SK-N-SH (cell line): ENCODE measurements around the gene SH3BP4. TPM values are rescaled to one million over a fixed set of nuclear protein-coding genes. Genes with fewer than 3 reads are reported as not detected.
"Not testable (repeated sequence)": the region's sequence is repeated elsewhere in the genome, so short reads cannot be mapped to it uniquely, and the experiment has no call there.

ENCODE experiments used
- CTCF ChIA-PET: fragments of 300-600, 350-600 bp; formaldehyde crosslinking; extraction: SDS; loops from one replicate; lab custom pipeline; 2021; lab: Yijun Ruan, JAX
- POLR2A ChIA-PET: fragments of 350-600 bp; sonication (Branson Sonifier 250); formaldehyde crosslinking; extraction: SDS; loops from one replicate; lab custom pipeline; 2020; ENCODE audit warnings: antibody characterized with exemption, inconsistent platforms; lab: Yijun Ruan, JAX
- DNase-seq: peaks from one replicate; pipeline ENCODE4 v3.0.0; 2012
- H2AFZ ChIP-seq: fragments of 200-600 bp; sonication (generic); 2 replicates; pipeline ENCODE4 v1.8.1; 2016; ENCODE audit warnings: antibody characterized with exemption, mild to moderate bottlenecking, low read depth
- H3F3A ChIP-seq: fragments of 200-600 bp; sonication (generic); replicated peaks from 2 replicates; pipeline ENCODE3; 2016; ENCODE audit warnings: antibody characterized with exemption, mild to moderate bottlenecking; ENCODE audit not compliant: insufficient read depth
- H3K27ac ChIP-seq, 2 experiments: fragments of 200-500 bp in 1 of 2; fragments of 200-600 bp in 1 of 2; sonication (Bioruptor generic) in 1 of 2; sonication (generic), shearing (Covaris generic) in 1 of 2; 2 replicates each; pipeline versions ENCODE4 v1.5.1 to v1.6.1; 2014 to 2016; ENCODE audit warnings: low read depth in 2 of 2, inconsistent platforms in 1 of 2, low read length in 1 of 2, mild to moderate bottlenecking in 1 of 2, mixed read lengths in 1 of 2
- H3K27me3 ChIP-seq: fragments of 200-600 bp; sonication (generic), shearing (Covaris generic); 2 replicates; pipeline ENCODE4 v1.6.1; 2016; ENCODE audit warnings: mixed run types; ENCODE audit not compliant: insufficient read depth
- H3K36me3 ChIP-seq, 2 experiments: fragments of 200-500 bp in 1 of 2; fragments of 200-600 bp in 1 of 2; sonication (Bioruptor generic) in 1 of 2; sonication (generic) in 1 of 2; replicated peaks in 1 of 2; 2 replicates each; pipeline versions ENCODE3 to v1.5.1; 2014 to 2016; ENCODE audit warnings: low read length in 1 of 2, mild to moderate bottlenecking in 1 of 2; ENCODE audit not compliant: insufficient read depth in 2 of 2, control insufficient read depth in 1 of 2
- H3K4me1 ChIP-seq, 2 experiments: fragments of 200-500 bp in 1 of 2; fragments of 200-600 bp in 1 of 2; sonication (Bioruptor generic) in 1 of 2; sonication (generic), shearing (Covaris generic) in 1 of 2; 2 replicates each; pipeline versions ENCODE4 v1.5.1 to v1.6.1; 2014 to 2016; ENCODE audit warnings: low read depth in 1 of 2, low read length in 1 of 2, mixed run types in 1 of 2; ENCODE audit not compliant: insufficient read depth in 2 of 2, control insufficient read depth in 1 of 2
- H3K4me2 ChIP-seq: fragments of 200-600 bp; sonication (generic), shearing (Covaris generic); 2 replicates; pipeline ENCODE4 v1.6.1; 2017; ENCODE audit warnings: mixed run types
- H3K4me3 ChIP-seq, 2 experiments: fragments of 200-500 bp in 1 of 2; fragments of 200-600 bp in 1 of 2; sonication (Bioruptor generic) in 1 of 2; sonication (generic), shearing (Covaris generic) in 1 of 2; 2 replicates each; pipeline versions ENCODE4 v1.5.1 to v1.8.1; 2014 to 2016; ENCODE audit warnings: low read depth in 2 of 2, inconsistent platforms in 1 of 2, low read length in 1 of 2, mild to moderate bottlenecking in 1 of 2, mixed read lengths in 1 of 2, moderate library complexity in 1 of 2
- H3K79me2 ChIP-seq: fragments of 200-600 bp; sonication (generic); 2 replicates; pipeline ENCODE4 v1.8.1; 2017; ENCODE audit warnings: mild to moderate bottlenecking; ENCODE audit not compliant: insufficient read depth
- H3K9ac ChIP-seq: fragments of 200-600 bp; sonication (generic); 2 replicates; pipeline ENCODE4 v1.6.1; 2017; ENCODE audit warnings: mixed run types
- H3K9me2 ChIP-seq: fragments of 200-600 bp; sonication (generic); 2 replicates; pipeline ENCODE4 v1.6.1; 2017; ENCODE audit warnings: mixed run types
- H3K9me3 ChIP-seq: fragments of 200-600 bp; sonication (generic); 2 replicates; pipeline ENCODE4 v1.6.1; 2017; ENCODE audit warnings: mixed run types, mild to moderate bottlenecking, moderate library complexity
- H4K20me1 ChIP-seq: fragments of 200-600 bp; sonication (generic); 2 replicates; pipeline ENCODE4 v1.6.1; 2017; ENCODE audit warnings: mild to moderate bottlenecking, mixed run types; ENCODE audit not compliant: insufficient read depth
- EP300 ChIP-seq, 2 experiments: IDR thresholded peaks; 2 replicates each; pipeline versions ENCODE4 v1.4.0 to v1.6.1; 2012; ENCODE audit warnings: borderline replicate concordance in 1 of 2, low read depth in 1 of 2, low read length in 1 of 2
- FOSL2 ChIP-seq: IDR thresholded peaks from 2 replicates; pipeline ENCODE4 v1.4.0; 2012; ENCODE audit warnings: low read depth, mild to moderate bottlenecking, moderate library complexity, borderline replicate concordance
- FOXM1 ChIP-seq: IDR thresholded peaks from 2 replicates; pipeline ENCODE4 v1.4.0; 2012; ENCODE audit warnings: low read depth, mild to moderate bottlenecking
- JUND ChIP-seq: IDR thresholded peaks from 2 replicates; pipeline ENCODE4 v1.4.0; 2012
- MAX ChIP-seq: IDR thresholded peaks from 2 replicates; pipeline ENCODE4 v1.4.0; 2012; ENCODE audit warnings: low read depth
- MEF2A ChIP-seq: IDR thresholded peaks from 2 replicates; pipeline ENCODE4 v1.4.0; 2012; ENCODE audit warnings: low read depth, borderline replicate concordance
- NFIC ChIP-seq: IDR thresholded peaks from 2 replicates; pipeline ENCODE4 v1.4.0; 2012; ENCODE audit warnings: borderline replicate concordance
- PBX3 ChIP-seq: IDR thresholded peaks from 2 replicates; pipeline ENCODE4; 2012
- POLR2AphosphoS5 ChIP-seq: IDR thresholded peaks from 2 replicates; pipeline ENCODE4 v1.6.1; 2012; ENCODE audit warnings: low read depth, low read length
- RCOR1 ChIP-seq: fragments of 150-350 bp; IDR thresholded peaks from 2 replicates; pipeline ENCODE4 v1.6.1; 2017; ENCODE audit warnings: antibody characterized with exemption, low read length
- RFX5 ChIP-seq: IDR thresholded peaks from 2 replicates; pipeline ENCODE4 v1.6.1; 2012; ENCODE audit warnings: mild to moderate bottlenecking, improper control_type of control experiment, low read length
- RXRA ChIP-seq: IDR thresholded peaks from 2 replicates; pipeline ENCODE4 v1.4.0; 2012; ENCODE audit warnings: low read depth, mild to moderate bottlenecking, borderline replicate concordance
- TAF1 ChIP-seq: IDR thresholded peaks from 2 replicates; pipeline ENCODE4 v1.6.1; 2012; ENCODE audit warnings: low read depth, mild to moderate bottlenecking, low read length, moderate library complexity, borderline replicate concordance
- TCF12 ChIP-seq: IDR thresholded peaks from 2 replicates; pipeline ENCODE4 v1.4.0; 2012
- TEAD4 ChIP-seq: IDR thresholded peaks from 2 replicates; pipeline ENCODE4 v1.4.0; 2012; ENCODE audit warnings: mild to moderate bottlenecking, borderline replicate concordance; ENCODE audit not compliant: insufficient read depth
- ZBTB33 ChIP-seq: IDR thresholded peaks from 2 replicates; pipeline ENCODE4 v1.4.0; 2012; ENCODE audit warnings: low read depth, borderline replicate concordance
- WGBS: methylation state at CpG from one replicate; pipeline ENCODE4 v1.1.6; 2017; ENCODE audit warnings: low lambda C conversion rate; 5-methylcytosine and 5-hydroxymethylcytosine counted together
- polyA plus RNA-seq, 3 experiments: library from polyadenylated mRNA; depleted of rRNA; stranded (reverse); fragments of >200 nt; gene quantifications; 2 replicates each; pipeline ENCODE4 v1.2.3, GENCODE V29; 2012

SH3BP4 gene
- polyA plus RNA-seq, 1 of the 3 experiments (the other 2 are of a cell fraction) = 27.7 TPM

GRCh38 chr2:235020141-235020540 lies 68.3 kb downstream of the SH3BP4 start:
- H4K20me1 ChIP-seq, H3K9ac ChIP-seq, H3K27me3 ChIP-seq, CTCF ChIA-PET, H2AFZ ChIP-seq, DNase-seq, H3K4me3 ChIP-seq, H3K9me2 ChIP-seq, H3K9me3 ChIP-seq, H3K36me3 ChIP-seq, POLR2A ChIA-PET: not testable (repeated sequence)
- WGBS = 92% methylated on average over 4 of the region's 4 CpGs
- peak overlapping the region in 1 of 2 experiments; percentile 82; a peak in 2 of 4 replicates for H3K27ac ChIP-seq
- H3F3A ChIP-seq = peaks cover 30% of the 10 kb centered on the region
- H3K4me1 ChIP-seq = peaks cover 16 to 31% of the 10 kb centered on the region in 2 experiments; a peak in 3 of 4 replicates
- H3K79me2 ChIP-seq = peaks cover 91% of the 10 kb centered on the region
- 0 out of 2 replicates have a peak overlapping the region, but pooled peaks have one; percentile 20 for H3K4me2 ChIP-seq

GRCh38 chr2:235021752-235022151 lies 69.9 kb downstream of the SH3BP4 start:
- H3K4me3 ChIP-seq = no peak overlapping the region
- H3F3A ChIP-seq = peaks cover 36% of the 10 kb centered on the region
- H4K20me1 ChIP-seq = no peaks in the 10 kb centered on the region
- peak overlapping the region; percentile 12 to 82; a peak in 3 of 4 replicates for H3K27ac ChIP-seq
- no peak overlapping the region for H3K4me2 ChIP-seq
- no peak for TF ChIP-seq MAX
- peak; percentile 60; the same call in 1 of the 2 replicates for TF ChIP-seq POLR2AphosphoS5
- TF ChIP-seq FOSL2 = peak; percentile 97
- TF ChIP-seq EP300 (IDR thresholded peaks at IDR 0.05; ENCODE audit: borderline replicate concordance in 1 of 2, low read depth in 1 of 2, low read length in 1 of 2) = peak; percentile 31 to 96; a peak in 3 of 4 replicates
- peak; percentile 71; the same call in 1 of the 2 replicates for TF ChIP-seq ZBTB33
- peak; percentile 81 for TF ChIP-seq FOXM1
- TF ChIP-seq RFX5 = no peak
- peak; percentile 92 for TF ChIP-seq TEAD4
- peak; percentile 95 for TF ChIP-seq JUND
- peak; percentile 88; the same call in 1 of the 2 replicates for TF ChIP-seq RXRA
- peak; percentile 83 for TF ChIP-seq NFIC
- peak; percentile 95 for TF ChIP-seq TCF12
- TF ChIP-seq PBX3 = peak; percentile 92
- peak; percentile 82 for TF ChIP-seq MEF2A
- TF ChIP-seq TAF1 = no peak; the same call in 1 of the 2 replicates
- TF ChIP-seq RCOR1 = 0 out of 2 replicates have a peak, but pooled peaks have one; percentile 25
- TF ChIP-seq, all 33 proteins: peak for 13
- Histone ChIP-seq H3K79me2 (peaks cover 91% of the 10 kb centered on the region), H3K9ac (no peak overlapping the region; the same call in 1 of the 2 replicates), H3K36me3 (no peaks in the 10 kb centered on the region), H2AFZ (no peak overlapping the region), H3K4me1 (peaks cover 21 to 38% of the 10 kb centered on the region in 2 experiments; a peak in 3 of 4 replicates), H3K27me3 (no peaks in the 10 kb centered on the region), H3K9me2 (no peaks in the 10 kb centered on the region), H3K9me3 (no peaks in the 10 kb centered on the region)
- peak; percentile 43 for DNase-seq
- CTCF ChIA-PET = no interaction called here
- 1% methylated on average over 2 of the region's 2 CpGs for WGBS
- POLR2A ChIA-PET = no interaction called here
